CD8-positive, alpha-beta memory T cell (primary cell): ENCODE results near the gene SEC14L3. TPM values are rescaled to one million over a fixed set of nuclear protein-coding genes. Genes with fewer than 3 reads are reported as not detected.

Experiments
- CTCF ChIA-PET: fragments of 350-600 bp; sonication (Branson Sonifier 250); formaldehyde crosslinking; loops from one replicate; lab custom pipeline; 2021; ENCODE audit warnings: antibody characterized with exemption; lab: Charles Lee
- POLR2A ChIA-PET: fragments of 350-600 bp; sonication (Branson Sonifier 250); formaldehyde crosslinking; loops from one replicate; lab custom pipeline; 2021; ENCODE audit warnings: antibody characterized with exemption; lab: Charles Lee
- DNase-seq, 5 donors: peaks; one replicate each; pipeline versions ENCODE4 v3.0.0 to v3.0.0-alpha.2; 2020 to 2022; ENCODE audit warnings: mixed read lengths in 1 of 5
- H3K27ac ChIP-seq: one replicate; pipeline ENCODE4 v1.7.0; 2013; ENCODE audit warnings: low read depth, mild to moderate bottlenecking, low read length, moderate library complexity
- H3K27me3 ChIP-seq: 2 replicates; pipeline ENCODE4 v1.7.0; 2013; ENCODE audit warnings: low read length, mild to moderate bottlenecking; ENCODE audit not compliant: insufficient read depth, poor library complexity, severe bottlenecking
- H3K36me3 ChIP-seq: 2 replicates; pipeline ENCODE4 v1.7.0; 2013; ENCODE audit warnings: mild to moderate bottlenecking, low read length, moderate library complexity; ENCODE audit not compliant: insufficient read depth
- H3K4me1 ChIP-seq: 2 replicates; pipeline ENCODE4 v1.7.0; 2013; ENCODE audit warnings: mild to moderate bottlenecking, low read length, moderate library complexity; ENCODE audit not compliant: insufficient read depth
- H3K4me3 ChIP-seq: 2 replicates; pipeline ENCODE4 v1.7.0; 2013; ENCODE audit warnings: mild to moderate bottlenecking, low read length
- H3K9me3 ChIP-seq: 2 replicates; pipeline ENCODE4 v1.7.0; 2013; ENCODE audit warnings: mild to moderate bottlenecking, low read length
- H3K27ac Mint-ChIP-seq, 8 donors: one replicate each; pipeline ENCODE4 v1.8.0; 2020 to 2021; ENCODE audit warnings: mixed read lengths in 8 of 8, mild to moderate bottlenecking in 6 of 8, inconsistent platforms in 3 of 8, moderate library complexity in 3 of 8
- H3K27me3 Mint-ChIP-seq, 2 donors: one replicate each; pipeline ENCODE4 v1.8.0; 2020 to 2021; ENCODE audit warnings: mixed read lengths in 2 of 2, mild to moderate bottlenecking in 1 of 2, moderate library complexity in 1 of 2
- H3K36me3 Mint-ChIP-seq, 3 donors: one replicate each; pipeline ENCODE4 v1.8.0; 2020 to 2021; ENCODE audit warnings: mixed read lengths in 3 of 3, inconsistent platforms in 1 of 3, mild to moderate bottlenecking in 1 of 3
- H3K4me1 Mint-ChIP-seq, 3 donors: one replicate each; pipeline ENCODE4 v1.8.0; 2020 to 2021; ENCODE audit warnings: mixed read lengths in 3 of 3, inconsistent platforms in 1 of 3, mild to moderate bottlenecking in 1 of 3
- H3K4me3 Mint-ChIP-seq, 7 donors: one replicate each; pipeline ENCODE4 v1.8.0; 2020 to 2021; ENCODE audit warnings: mixed read lengths in 7 of 7, mild to moderate bottlenecking in 6 of 7, moderate library complexity in 4 of 7, inconsistent platforms in 2 of 7
- H3K9me3 Mint-ChIP-seq, 5 donors: one replicate each; pipeline ENCODE4 v1.8.0; 2020 to 2022; ENCODE audit warnings: mixed read lengths in 5 of 5, mild to moderate bottlenecking in 3 of 5, moderate library complexity in 2 of 5, inconsistent platforms in 1 of 5
- polyA plus RNA-seq: library from polyadenylated mRNA; unstranded; fragments of 300-500 nt; fragmentation: Illumina TruSeq; gene quantifications from one replicate; pipeline ENCODE4 v1.2.3, GENCODE V29; 2021
- total RNA-seq, 2 experiments: library from RNA; stranded (reverse); gene quantifications; one replicate each; pipeline ENCODE4 v1.2.3, GENCODE V29; 2021

SEC14L3 gene
- total RNA-seq (not detected), polyA plus RNA-seq (not detected)

- DNase-seq: no peak
- peak within 1 kb of the TSS in 2 of 8 donors; percentile 81 to 92 for H3K27ac Mint-ChIP-seq
- H3K36me3 Mint-ChIP-seq: no peaks in the 10 kb centered on the region
- no peak within 1 kb of the TSS for H3K4me3 ChIP-seq
- peaks cover 21 to 46% of the 10 kb centered on the region in 2 donors for H3K27me3 Mint-ChIP-seq
- H3K27me3 ChIP-seq: no peaks in the 10 kb centered on the region
- H3K9me3 Mint-ChIP-seq: peaks cover 0 to 2% (median 0%) of the 10 kb centered on the region in 5 donors
- H3K4me1 ChIP-seq: no peaks in the 10 kb centered on the region
- H3K27ac ChIP-seq: no peak within 1 kb of the TSS
- H3K4me3 Mint-ChIP-seq: no peak within 1 kb of the TSS
- no peaks in the 10 kb centered on the region for H3K36me3 ChIP-seq
- ChIA-PET POLR2A (no interaction called here), CTCF (interaction anchor here (1.4 kb wide), 1 partner anchor 13 kb away, joined by 3 read pairs; no protein-coding TSS in a partner anchor)
- no peaks in the 10 kb centered on the region for H3K9me3 ChIP-seq
- H3K4me1 Mint-ChIP-seq: peaks cover 9 to 11% (median 11%) of the 10 kb centered on the region in 3 donors
These were observed at the start of gene SEC14L3 for GRCh38 chr22:30471616-30472318. Gene SEC14L3, minus strand, starts transcription at chr22:30472017. Its CDS starts 59 bp downstream, at chr22:30471958.

- H3K27me3 Mint-ChIP-seq: peaks cover 5 to 17% of the 10 kb centered on the region in 2 donors
- peaks cover 0 to 1% (median 0%) of the 10 kb centered on the region in 5 donors for H3K9me3 Mint-ChIP-seq
- no peaks in the 10 kb centered on the region for H3K4me1 ChIP-seq
- H3K4me3 Mint-ChIP-seq: no peak overlapping the region
- no peaks in the 10 kb centered on the region for H3K27me3 ChIP-seq
- H3K27ac Mint-ChIP-seq: no peak overlapping the region
- CTCF ChIA-PET: no interaction called here
- H3K4me1 Mint-ChIP-seq: no peaks in the 10 kb centered on the region
- H3K36me3 ChIP-seq: no peaks in the 10 kb centered on the region
- DNase-seq: no peak
- H3K27ac ChIP-seq: no peak overlapping the region
- POLR2A ChIA-PET: no interaction called here
- H3K9me3 ChIP-seq: no peaks in the 10 kb centered on the region
- no peaks in the 10 kb centered on the region for H3K36me3 Mint-ChIP-seq
- no peak overlapping the region for H3K4me3 ChIP-seq
These were observed 48.1 kb upstream of the SEC14L3 start for GRCh38 chr22:30519842-30520425.

GRCh38 chr22:30516731-30517130 lies 44.9 kb upstream of the SEC14L3 start:
- H3K4me3 ChIP-seq: no peak overlapping the region

GRCh38 chr22:30516273-30516672 lies 44.5 kb upstream of the SEC14L3 start:
- Histone ChIP-seq H3K36me3 (no peaks in the 10 kb centered on the region), H3K27me3 (no peaks in the 10 kb centered on the region), H3K4me1 (no peaks in the 10 kb centered on the region), H3K9me3 (no peaks in the 10 kb centered on the region), H3K27ac (no peak overlapping the region), H3K4me3 (no peak overlapping the region)
- peaks cover 0 to 1% (median 0%) of the 10 kb centered on the region in 5 donors for H3K9me3 Mint-ChIP-seq
- no peaks in the 10 kb centered on the region for H3K36me3 Mint-ChIP-seq
- POLR2A ChIA-PET: no interaction called here
- DNase-seq: no peak
- H3K4me1 Mint-ChIP-seq: no peaks in the 10 kb centered on the region
- no peak overlapping the region for H3K4me3 Mint-ChIP-seq
- peak overlapping the region in 1 of 8 donors; percentile 84 for H3K27ac Mint-ChIP-seq
- CTCF ChIA-PET: no interaction called here
- peaks cover 4% of the 10 kb centered on the region in 2 donors for H3K27me3 Mint-ChIP-seq

More at GRCh38 chr22:30516731-30517130, 44.9 kb upstream of the SEC14L3 start:
- ChIA-PET CTCF (no interaction called here), POLR2A (no interaction called here)
- no peaks in the 10 kb centered on the region for H3K4me1 ChIP-seq
- Mint-ChIP-seq H3K27me3 (peaks cover 5% of the 10 kb centered on the region in 2 donors), H3K36me3 (no peaks in the 10 kb centered on the region), H3K27ac (peak overlapping the region in 1 of 8 donors; percentile 84), H3K9me3 (peaks cover 0 to 1% (median 0%) of the 10 kb centered on the region in 5 donors), H3K4me1 (no peaks in the 10 kb centered on the region), H3K4me3 (no peak overlapping the region)
- H3K27me3 ChIP-seq: no peaks in the 10 kb centered on the region
- DNase-seq: no peak
- no peaks in the 10 kb centered on the region for H3K9me3 ChIP-seq
- no peak overlapping the region for H3K27ac ChIP-seq
- H3K36me3 ChIP-seq: no peaks in the 10 kb centered on the region

- POLR2A ChIA-PET: no interaction called here
- Histone ChIP-seq H3K4me3 (no peak overlapping the region), H3K27me3 (no peaks in the 10 kb centered on the region), H3K4me1 (no peaks in the 10 kb centered on the region), H3K9me3 (no peaks in the 10 kb centered on the region), H3K36me3 (no peaks in the 10 kb centered on the region), H3K27ac (no peak overlapping the region)
- Mint-ChIP-seq H3K27ac (no peak overlapping the region), H3K4me1 (no peaks in the 10 kb centered on the region), H3K27me3 (peaks cover 0 to 4% of the 10 kb centered on the region in 2 donors), H3K36me3 (no peaks in the 10 kb centered on the region), H3K4me3 (no peak overlapping the region), H3K9me3 (peaks cover 0 to 1% (median 0%) of the 10 kb centered on the region in 5 donors)
- DNase-seq: no peak
- CTCF ChIA-PET: no interaction called here
These were observed 42.4 kb upstream of the SEC14L3 start for GRCh38 chr22:30514252-30514651.

- Mint-ChIP-seq H3K27me3 (peaks cover 0 to 5% of the 10 kb centered on the region in 2 donors), H3K4me1 (no peaks in the 10 kb centered on the region), H3K9me3 (peaks cover 0 to 1% (median 0%) of the 10 kb centered on the region in 5 donors), H3K36me3 (no peaks in the 10 kb centered on the region), H3K27ac (no peak overlapping the region), H3K4me3 (no peak overlapping the region)
- no peak for DNase-seq
- Histone ChIP-seq H3K27ac (no peak overlapping the region), H3K9me3 (no peaks in the 10 kb centered on the region), H3K4me1 (no peaks in the 10 kb centered on the region), H3K36me3 (no peaks in the 10 kb centered on the region), H3K4me3 (no peak overlapping the region), H3K27me3 (no peaks in the 10 kb centered on the region)
- CTCF ChIA-PET: no interaction called here
- POLR2A ChIA-PET: no interaction called here
These were observed 41.6 kb upstream of the SEC14L3 start for GRCh38 chr22:30513462-30513861.

- no peaks in the 10 kb centered on the region for H3K36me3 ChIP-seq
- ChIA-PET POLR2A (no interaction called here), CTCF (interaction anchor here (1.1 kb wide), 1 partner anchor 15 kb away, joined by 3 read pairs; no protein-coding TSS in a partner anchor)
- H3K36me3 Mint-ChIP-seq: no peaks in the 10 kb centered on the region
- H3K27me3 Mint-ChIP-seq: peaks cover 3 to 8% of the 10 kb centered on the region in 2 donors
- H3K4me3 Mint-ChIP-seq: no peak overlapping the region
- H3K4me1 Mint-ChIP-seq: no peaks in the 10 kb centered on the region
- H3K27ac ChIP-seq: no peak overlapping the region
- H3K9me3 ChIP-seq: no peaks in the 10 kb centered on the region
- no peaks in the 10 kb centered on the region for H3K4me1 ChIP-seq
- H3K9me3 Mint-ChIP-seq: peaks cover 0 to 1% (median 0%) of the 10 kb centered on the region in 5 donors
- no peaks in the 10 kb centered on the region for H3K27me3 ChIP-seq
- no peak for DNase-seq
- H3K4me3 ChIP-seq: no peak overlapping the region
- no peak overlapping the region for H3K27ac Mint-ChIP-seq
These were observed 40.1 kb upstream of the SEC14L3 start for GRCh38 chr22:30511911-30512310.

GRCh38 chr22:30511109-30511508 lies 39.3 kb upstream of the SEC14L3 start:
- H3K4me3 Mint-ChIP-seq: no peak overlapping the region
- no peak for DNase-seq
- H3K9me3 Mint-ChIP-seq: peaks cover 0 to 2% (median 0%) of the 10 kb centered on the region in 5 donors
- Histone ChIP-seq H3K27ac (no peak overlapping the region), H3K9me3 (no peaks in the 10 kb centered on the region), H3K4me1 (no peaks in the 10 kb centered on the region), H3K36me3 (no peaks in the 10 kb centered on the region), H3K4me3 (no peak overlapping the region), H3K27me3 (no peaks in the 10 kb centered on the region)
- H3K4me1 Mint-ChIP-seq: no peaks in the 10 kb centered on the region
- ChIA-PET CTCF (interaction anchor here (1.1 kb wide), 1 partner anchor 14 kb away, joined by 3 read pairs; no protein-coding TSS in a partner anchor), POLR2A (no interaction called here)
- H3K27me3 Mint-ChIP-seq: peaks cover 9 to 16% of the 10 kb centered on the region in 2 donors
- H3K27ac Mint-ChIP-seq: no peak overlapping the region
- H3K36me3 Mint-ChIP-seq: no peaks in the 10 kb centered on the region
